H1 (cell line): ENCODE results near the gene ZNF649. TPM values are rescaled to one million over a fixed set of nuclear protein-coding genes. Genes with fewer than 3 reads are reported as not detected.
"Not testable (repeated sequence)": the region's sequence is repeated elsewhere in the genome, so short reads cannot be mapped to it uniquely, and the experiment has no call there.

ENCODE experiments used
- CTCF ChIA-PET: fragments of 300-600 bp; sonication (Branson Sonifier 250); formaldehyde crosslinking; loops from one replicate; lab custom pipeline; 2021; ENCODE audit not compliant: partially characterized antibody; lab: Charles Lee
- POLR2A ChIA-PET: fragments of 300-600 bp; sonication (Branson Sonifier 250); formaldehyde crosslinking; loops from one replicate; lab custom pipeline; 2021; ENCODE audit warnings: inconsistent platforms; ENCODE audit not compliant: partially characterized antibody; lab: Charles Lee
- DNase-seq, 2 experiments: peaks; one replicate each; pipeline versions ENCODE4 v3.0.0 to v3.0.0-alpha.2; 2010 to 2022; ENCODE audit warnings: low spot score in 2 of 2, low read depth in 1 of 2, mixed read lengths in 1 of 2
- FAIRE-seq: peaks from 2 replicates; lab custom pipeline; 2011; peaks lifted over from hg19 to GRCh38; lab: Jason Lieb, UNC
- H2AFZ ChIP-seq: 2 replicates; pipeline ENCODE4 v1.8.1; 2012; ENCODE audit warnings: low read length, inconsistent platforms
- H2AK5ac ChIP-seq: 2 replicates; pipeline ENCODE4 v1.6.1; 2013; ENCODE audit warnings: low read depth, low read length
- H2BK120ac ChIP-seq: replicated peaks from 2 replicates; pipeline ENCODE3; 2013; ENCODE audit warnings: low read depth, low read length, inconsistent platforms
- H2BK12ac ChIP-seq: 2 replicates; pipeline ENCODE4 v1.6.1; 2013; ENCODE audit warnings: low read depth, low read length
- H2BK15ac ChIP-seq: 2 replicates; pipeline ENCODE4 v1.6.1; 2013; ENCODE audit warnings: low read length
- H2BK20ac ChIP-seq: 2 replicates; pipeline ENCODE4 v1.6.1; 2013; ENCODE audit warnings: low read length
- H2BK5ac ChIP-seq: 2 replicates; pipeline ENCODE4 v1.6.1; 2013; ENCODE audit warnings: low read depth, low read length
- H3K14ac ChIP-seq: 2 replicates; pipeline ENCODE4 v1.6.1; 2013; ENCODE audit warnings: inconsistent platforms; ENCODE audit not compliant: insufficient read length
- H3K18ac ChIP-seq: 2 replicates; pipeline ENCODE4 v1.6.1; 2013; ENCODE audit warnings: low read length; ENCODE audit errors: extremely low read depth
- H3K23ac ChIP-seq: 2 replicates; pipeline ENCODE4 v1.6.1; 2013; ENCODE audit warnings: inconsistent platforms; ENCODE audit not compliant: insufficient read length
- H3K23me2 ChIP-seq: 2 replicates; pipeline ENCODE4 v1.6.1; 2013; ENCODE audit warnings: low read depth, low read length
- H3K27ac ChIP-seq: 2 replicates; pipeline ENCODE4 v1.6.1; 2011; ENCODE audit warnings: low read depth, low read length, inconsistent platforms
- H3K27me3 ChIP-seq, 4 experiments: replicated peaks in 1 of 4; 1 replicate in 1 of 4; 2 replicates in 3 of 4; pipeline versions ENCODE4 v1.6.1 to v1.8.1; 2011 to 2013; ENCODE audit warnings: low read length in 3 of 4, mild to moderate bottlenecking in 3 of 4, inconsistent platforms in 2 of 4, mixed read lengths in 2 of 4, moderate library complexity in 1 of 4; ENCODE audit not compliant: control insufficient read depth in 3 of 4, insufficient read depth in 3 of 4; ENCODE audit errors: extremely low read depth in 1 of 4
- H3K36me3 ChIP-seq, 4 experiments: 2 replicates each; pipeline versions ENCODE4 v1.6.1 to v1.8.1; 2011 to 2013; ENCODE audit warnings: mild to moderate bottlenecking in 4 of 4, low read length in 3 of 4, moderate library complexity in 2 of 4, control low read depth in 1 of 4, inconsistent platforms in 1 of 4; ENCODE audit not compliant: insufficient read depth in 4 of 4, control insufficient read depth in 2 of 4
- H3K4ac ChIP-seq: replicated peaks from 2 replicates; pipeline ENCODE3; 2013; ENCODE audit warnings: low read length, low read depth, mixed read lengths, inconsistent platforms; ENCODE audit not compliant: insufficient read length
- H3K4me1 ChIP-seq, 4 experiments: replicated peaks in 1 of 4; 1 replicate in 1 of 4; 2 replicates in 3 of 4; pipeline versions ENCODE4 v1.6.1 to v1.8.1; 2011 to 2013; ENCODE audit warnings: low read length in 3 of 4, inconsistent platforms in 2 of 4, mixed read lengths in 1 of 4; ENCODE audit not compliant: insufficient read depth in 4 of 4, control insufficient read depth in 3 of 4
- H3K4me2 ChIP-seq, 2 experiments: 2 replicates each; pipeline versions ENCODE4 v1.6.1 to v1.8.1; 2011 to 2013; ENCODE audit warnings: low read depth in 2 of 2, low read length in 2 of 2, control low read depth in 1 of 2, inconsistent platforms in 1 of 2, mild to moderate bottlenecking in 1 of 2; ENCODE audit not compliant: insufficient read depth in 1 of 2
- H3K4me3 ChIP-seq, 4 experiments: fragments of 200-600, 300-600 bp in 1 of 4; sonication (generic), shearing (Covaris generic), sonication (Bioruptor Twin) in 1 of 4; 2 replicates each; pipeline versions ENCODE4 v1.5.1 to v1.8.1; 2011 to 2016; ENCODE audit warnings: low read length in 4 of 4, low read depth in 3 of 4, control low read depth in 2 of 4, inconsistent platforms in 2 of 4, mild to moderate bottlenecking in 2 of 4, mixed read lengths in 1 of 4, moderate library complexity in 1 of 4; ENCODE audit not compliant: insufficient read depth in 2 of 4; ENCODE audit errors: extremely low read depth in 1 of 4
- H3K56ac ChIP-seq: replicated peaks from 2 replicates; pipeline ENCODE3; 2013; ENCODE audit warnings: low read depth, mild to moderate bottlenecking, mixed read lengths, low read length, inconsistent platforms; ENCODE audit not compliant: insufficient read length
- H3K79me1 ChIP-seq: 2 replicates; pipeline ENCODE4 v1.6.1; 2013; ENCODE audit warnings: low read depth, low read length, control low read depth
- H3K79me2 ChIP-seq, 2 experiments: 2 replicates each; pipeline versions ENCODE4 v1.6.1 to v1.8.1; 2012 to 2013; ENCODE audit warnings: low read length in 2 of 2, mild to moderate bottlenecking in 2 of 2, inconsistent platforms in 1 of 2; ENCODE audit not compliant: insufficient read depth in 2 of 2, control insufficient read depth in 1 of 2
- H3K9ac ChIP-seq, 4 experiments: replicated peaks in 1 of 4; 1 replicate in 1 of 4; 2 replicates in 3 of 4; pipeline versions ENCODE4 v1.6.1 to v1.8.1; 2011 to 2013; ENCODE audit warnings: low read depth in 3 of 4, low read length in 3 of 4, control low read depth in 2 of 4, mild to moderate bottlenecking in 2 of 4, moderate library complexity in 2 of 4, inconsistent platforms in 1 of 4; ENCODE audit errors: extremely low read depth in 1 of 4
- H3K9me3 ChIP-seq, 2 experiments: 2 replicates each; pipeline versions ENCODE4 v1.6.1 to v1.8.1; 2012 to 2013; ENCODE audit warnings: mild to moderate bottlenecking in 2 of 2, moderate library complexity in 2 of 2, control low read depth in 1 of 2, inconsistent platforms in 1 of 2, low read depth in 1 of 2, low read length in 1 of 2, mixed read lengths in 1 of 2; ENCODE audit not compliant: insufficient read depth in 2 of 2
- H4K20me1 ChIP-seq, 2 experiments: replicated peaks in 1 of 2; 2 replicates each; pipeline versions ENCODE3 to v1.8.1; 2011 to 2013; ENCODE audit warnings: inconsistent platforms in 2 of 2, low read length in 2 of 2, mild to moderate bottlenecking in 1 of 2; ENCODE audit not compliant: insufficient read depth in 2 of 2, control insufficient read depth in 1 of 2
- H4K5ac ChIP-seq: 2 replicates; pipeline ENCODE4 v1.6.1; 2013; ENCODE audit warnings: low read length, low read depth, mixed read lengths, inconsistent platforms; ENCODE audit not compliant: insufficient read length
- H4K8ac ChIP-seq: 2 replicates; pipeline ENCODE4 v1.8.0; 2013; ENCODE audit warnings: mild to moderate bottlenecking, moderate library complexity, low read length, inconsistent platforms; ENCODE audit not compliant: insufficient read depth; ENCODE audit errors: extremely low read depth
- H4K91ac ChIP-seq: replicated peaks from 2 replicates; pipeline ENCODE3; 2013; ENCODE audit warnings: low read length, mixed read lengths, inconsistent platforms; ENCODE audit not compliant: insufficient read length
- POLR2A ChIP-seq, 2 experiments: IDR thresholded peaks; 1 replicate in 1 of 2; 2 replicates in 1 of 2; pipeline ENCODE4 v1.6.1; 2011; ENCODE audit warnings: low read depth in 2 of 2, low read length in 2 of 2, mild to moderate bottlenecking in 2 of 2; ENCODE audit errors: control extremely low read depth in 1 of 2
- POLR2AphosphoS5 ChIP-seq: IDR thresholded peaks from 2 replicates; pipeline ENCODE4 v1.6.1; 2011; ENCODE audit warnings: low read depth, low read length
- WGBS, 2 experiments: shearing (Covaris generic) in 1 of 2; methylation state at CpG; one replicate each; pipeline versions ENCODE4 v1.1.6 to v1.1.7; 2013 to 2015; ENCODE audit warnings: low lambda C conversion rate in 2 of 2, mixed read lengths in 2 of 2, inconsistent platforms in 1 of 2, low coverage in 1 of 2, missing lambda C conversion rate in 1 of 2; ENCODE audit not compliant: insufficient replicate concordance in 2 of 2, insufficient coverage in 1 of 2, insufficient read length in 1 of 2; ENCODE audit errors: extremely low coverage in 1 of 2, missing lambda C conversion rate in 1 of 2; 5-methylcytosine and 5-hydroxymethylcytosine counted together
- polyA plus RNA-seq, 7 experiments: library from polyadenylated mRNA; depleted of rRNA in 3 of 7; stranded (reverse) in 5 of 7; unstranded in 2 of 7; fragments of >200 nt in 5 of 7; fragments of 200-250 nt in 2 of 7; gene quantifications; 1 replicate in 5 of 7; 2 replicates in 1 of 7; 4 replicates in 1 of 7; pipeline versions ENCODE4 v1.2.1 to v1.2.3, GENCODE V29; 2011 to 2013; ENCODE audit warnings: missing spikeins in 2 of 7, mixed read lengths in 2 of 7
- total RNA-seq: library from RNA; stranded (reverse); fragmentation: NEBNext Ultra II Directional; extraction: Animal tissue kit (Norgen Biotek cat#: 25700); gene quantifications from 2 replicates; pipeline ENCODE4 v1.2.1, GENCODE V29; 2021

ZNF649 gene
- total and polyA plus RNA-seq, 2 of the 8 experiments (the other 6 are each of a cell fraction or from before 2014, with no cell fraction given): 24.7 to 51.7 TPM

DNA sequence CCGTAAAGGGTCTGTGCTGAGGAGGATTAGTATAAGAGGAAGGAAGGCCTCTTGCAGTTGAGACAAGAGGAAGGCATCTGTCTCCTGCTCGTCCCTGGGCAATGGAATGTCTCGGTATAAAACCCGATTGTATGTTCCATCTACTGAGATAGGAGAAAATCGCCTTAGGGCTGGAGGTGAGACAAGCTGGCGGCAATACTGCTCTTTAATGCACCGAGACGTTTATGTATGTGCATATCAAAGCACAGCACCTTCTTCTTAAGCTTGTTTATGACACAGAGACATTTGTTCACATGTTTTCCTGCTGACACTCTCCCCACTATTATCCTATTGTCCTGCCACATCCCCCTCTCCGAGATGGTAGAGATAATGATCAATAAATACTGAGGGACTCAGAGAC, 1.3 kb upstream of the ZNF649 start:
- Histone ChIP-seq H3K9ac (peak overlapping the region in 3 of 4 experiments; percentile 29 to 87 (median 55); a peak in 6 of 7 replicates), H3K36me3 (peaks cover 2 to 24% (median 15%) of the 10 kb centered on the region in 4 experiments; a peak in 7 of 8 replicates), H3K4me2 (peak overlapping the region; percentile 82 to 94), H3K4me1 (peaks cover 4 to 19% (median 11%) of the 10 kb centered on the region in 4 experiments), H2BK5ac (peak overlapping the region; percentile 93), H2BK20ac (0 out of 2 replicates have a peak overlapping the region, but pooled peaks have one; percentile 2), H3K18ac (peak overlapping the region; percentile 65; the same call in 1 of the 2 replicates), H3K9me3 (peaks cover 21 to 26% of the 10 kb centered on the region in 2 experiments), H3K4me3 (peak overlapping the region; percentile 34 to 93 (median 39); a peak in 7 of 8 replicates), H2BK12ac (peak overlapping the region; percentile 94; the same call in 1 of the 2 replicates), H4K5ac (peak overlapping the region; percentile 7), H3K79me2 (peaks cover 35 to 39% of the 10 kb centered on the region in 2 experiments), H3K27ac (peak overlapping the region; percentile 93), H2AK5ac (peak overlapping the region; percentile 93; the same call in 1 of the 2 replicates)
- H3K79me1 ChIP-seq, H2AFZ ChIP-seq, H3K14ac ChIP-seq, H4K91ac ChIP-seq, H3K4ac ChIP-seq, H3K56ac ChIP-seq, H2BK120ac ChIP-seq, H3K23ac ChIP-seq, H4K8ac ChIP-seq, H3K23me2 ChIP-seq, CTCF ChIA-PET, H4K20me1 ChIP-seq, FAIRE-seq, DNase-seq, H2BK15ac ChIP-seq, H3K27me3 ChIP-seq: not testable (repeated sequence)
- 19% methylated on average over 9 of the region's 9 CpGs; no CpG with 5 or more reads in 1 of the 2 experiments for WGBS, 2 experiments
- POLR2A ChIA-PET: interaction anchor here (0.8 to 1.1 kb wide), 5 partner anchors 9 to 105 kb away, joined by 3 to 6 read pairs (median 3); no protein-coding TSS in a partner anchor
- TF ChIP-seq POLR2AphosphoS5: peak; percentile 3; the same call in 1 of the 2 replicates
- TF ChIP-seq POLR2A (IDR thresholded peaks at IDR 0.05; ENCODE audit: control extremely low read depth in 1 of 2, low read depth in 2 of 2, low read length in 2 of 2): peak in 1 of 2 experiments; percentile 52; a peak in 1 of 3 replicates
